Dedifferentiated amniotic fluid mesenchymal stem cell (primary cell): Measurements from ENCODE around the gene PLS1.
"Not testable (repeated sequence)": the region's sequence is repeated elsewhere in the genome, so short reads cannot be mapped to it uniquely, and the experiment has no call there.

Source experiments
- DNase-seq: peaks from one replicate; pipeline ENCODE4 v3.0.0-alpha.2; 2016; ENCODE audit errors: extremely low spot score

PLS1 gene

DNA sequence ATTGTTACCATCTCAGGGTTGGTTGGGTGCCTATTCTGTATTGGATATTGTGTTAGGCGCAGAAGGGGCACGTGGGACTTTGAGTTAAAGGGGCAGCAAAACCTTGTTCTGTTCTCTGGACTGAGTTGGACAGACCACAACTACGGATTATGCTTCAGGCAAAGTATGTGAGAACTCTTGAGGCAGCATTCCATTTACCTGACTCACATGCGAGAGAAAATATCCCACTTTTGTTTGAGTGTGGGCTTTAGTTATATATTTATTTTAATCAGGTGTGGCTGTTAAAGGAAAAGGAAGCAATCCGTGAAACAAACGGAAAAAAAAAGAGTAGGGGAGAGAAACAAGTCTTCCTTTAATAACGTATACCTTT lies 627 bp upstream of the PLS1 start:
- DNase-seq, result peak; percentile 43

- DNase-seq, result no peak
These were observed 514 bp downstream of the PLS1 start for GRCh38 chr3:142596726-142597088.

GRCh38 chr3:142597906-142598305 lies 1.7 kb downstream of the PLS1 start:
- DNase-seq, result no peak

- DNase-seq, result no peak
These were observed 5.5 kb downstream of the PLS1 start for GRCh38 chr3:142601713-142602112.

GRCh38 chr3:142602619-142603385 lies 6.6 kb downstream of the PLS1 start:
- no peak for DNase-seq

- not testable (repeated sequence) for DNase-seq
These were observed 7.2 kb downstream of the PLS1 start for GRCh38 chr3:142603386-142603705.

DNA sequence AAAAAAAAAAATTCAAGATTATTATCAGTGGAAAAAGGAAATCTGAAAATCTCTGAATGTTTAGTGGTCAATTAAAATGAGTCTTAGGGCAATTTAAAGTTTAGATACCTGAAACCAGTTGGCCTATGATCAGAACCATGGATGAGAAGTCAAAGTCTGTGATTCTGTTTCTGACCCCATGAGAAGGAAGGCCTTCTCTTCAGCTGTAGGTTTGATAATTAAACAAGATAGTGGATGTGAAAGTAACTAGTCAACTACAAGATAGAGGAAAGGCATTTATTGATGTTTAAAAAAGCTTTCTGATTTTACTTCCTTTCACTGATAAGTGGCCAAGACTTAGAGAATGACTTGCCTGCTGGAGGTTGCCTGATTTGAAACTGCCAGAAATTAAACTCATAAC lies 8.7 kb downstream of the PLS1 start:
- DNase-seq, result no peak

- DNase-seq, result no peak
These were observed 12.4 kb downstream of the PLS1 start for GRCh38 chr3:142608631-142609030.

GRCh38 chr3:142609136-142609535 lies 12.9 kb downstream of the PLS1 start:
- no peak for DNase-seq

DNA sequence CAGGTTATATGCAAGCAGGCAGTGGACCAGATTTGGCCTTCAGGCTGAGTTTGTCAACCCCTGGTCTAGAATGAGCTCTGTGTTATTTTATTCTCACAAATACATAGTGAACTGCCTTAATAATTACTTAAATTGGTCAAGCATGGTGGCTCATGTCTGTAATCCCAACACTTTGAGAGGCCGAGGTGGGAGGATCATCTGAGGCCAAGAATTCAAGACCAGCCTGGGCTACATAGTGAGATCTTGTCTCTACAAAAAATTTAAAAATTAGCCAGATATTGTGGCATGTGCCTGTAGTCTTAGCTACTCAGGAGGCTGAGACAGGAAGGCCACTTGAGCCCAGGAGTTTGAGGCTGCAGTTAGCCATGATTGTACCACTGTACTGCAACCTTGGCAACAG lies 15.0 kb downstream of the PLS1 start:
- DNase-seq, result no peak

- DNase-seq, result no peak
These were observed 17.3 kb downstream of the PLS1 start for GRCh38 chr3:142613491-142613890.

DNA sequence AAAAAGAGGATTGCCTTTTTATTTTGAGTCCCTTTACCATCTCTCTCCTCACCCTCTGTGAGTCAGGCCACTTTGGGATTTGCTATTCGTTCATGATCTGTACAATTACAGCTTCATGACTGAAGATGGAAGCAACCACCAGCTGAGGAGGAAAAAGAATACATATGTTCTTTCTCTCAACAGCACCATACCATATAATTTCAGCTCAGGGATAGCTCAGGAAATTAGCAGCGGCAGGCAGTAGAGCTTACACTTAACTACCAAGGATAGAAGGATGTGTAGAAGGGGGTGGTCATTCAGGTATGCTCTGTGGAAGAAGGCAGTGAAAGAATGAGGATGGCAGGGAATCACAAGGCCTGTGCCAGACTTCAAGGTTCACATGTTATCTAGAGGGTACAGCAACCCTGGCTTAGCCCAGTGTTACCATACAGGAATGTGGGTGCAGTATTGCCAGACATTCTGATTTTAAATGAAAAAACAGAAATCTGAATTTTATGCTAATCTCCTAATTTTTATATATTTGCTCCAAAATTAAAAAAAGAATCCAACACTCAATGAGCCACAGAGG lies 17.9 kb downstream of the PLS1 start:
- DNase-seq, result no peak

DNA sequence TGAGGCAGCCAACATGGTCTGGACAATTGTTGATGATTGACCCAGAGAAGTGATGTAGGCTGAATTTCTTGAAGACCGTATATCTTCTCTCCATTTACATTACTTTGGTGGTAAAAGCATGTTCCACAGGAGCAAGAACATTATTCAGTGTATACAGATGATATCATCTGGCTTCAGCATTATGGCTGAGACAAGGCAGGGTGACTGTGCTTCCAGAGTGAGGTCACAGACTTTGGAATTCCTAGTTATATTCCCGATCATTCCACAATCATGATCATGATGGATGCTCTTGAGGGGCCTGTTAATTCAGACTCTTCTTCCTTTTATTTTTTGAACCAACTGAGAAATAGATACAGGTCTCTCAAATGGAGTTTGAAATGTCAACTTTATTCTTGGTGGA lies 19.0 kb downstream of the PLS1 start:
- DNase-seq, result no peak

DNA sequence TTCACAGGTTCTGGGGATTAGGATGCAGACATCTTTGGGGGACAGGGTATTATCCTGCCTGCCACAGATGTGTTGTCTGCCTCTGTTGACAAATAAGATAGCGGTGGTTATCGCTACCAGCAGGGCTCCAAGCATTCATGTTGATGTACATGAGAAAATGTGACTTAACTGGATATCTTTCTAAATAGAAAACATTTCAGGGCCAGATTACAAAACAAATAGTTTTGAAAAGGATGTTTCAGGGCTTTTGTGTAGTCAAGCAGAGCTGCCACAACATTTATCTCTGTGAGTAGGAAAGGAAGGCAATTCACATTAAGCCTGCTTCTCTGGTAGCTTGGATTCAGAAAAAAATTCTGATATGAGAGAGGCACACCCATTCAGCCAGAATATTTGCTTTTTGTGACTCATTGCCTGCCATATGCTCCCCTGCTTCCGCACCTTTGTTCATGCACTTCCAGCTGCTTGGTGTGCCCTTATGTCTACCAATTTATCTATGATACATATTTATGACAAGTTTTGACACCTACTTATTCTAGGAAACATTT lies 22.8 kb downstream of the PLS1 start:
- no peak for DNase-seq

DNA sequence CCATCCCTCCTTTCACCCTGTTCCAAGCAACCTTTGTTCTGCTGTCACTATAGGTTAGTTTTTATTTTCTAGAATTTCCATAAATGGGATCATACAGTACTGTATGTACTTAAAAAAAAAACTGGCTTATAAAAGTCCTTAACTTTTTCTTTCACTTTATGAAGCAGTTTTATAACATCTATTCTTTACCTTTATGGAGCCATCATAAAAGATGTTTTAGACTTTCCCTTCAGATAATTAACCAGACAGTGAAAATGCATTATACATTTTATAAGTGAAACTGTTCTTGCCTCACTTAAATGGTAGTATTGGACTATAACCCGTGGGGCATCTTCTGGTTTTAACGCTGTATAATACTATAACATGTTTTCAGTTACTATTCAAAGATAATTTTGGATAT lies 26.2 kb downstream of the PLS1 start:
- DNase-seq, result no peak

GRCh38 chr3:142623194-142623593 lies 27.0 kb downstream of the PLS1 start:
- no peak for DNase-seq

GRCh38 chr3:142624341-142625152 lies 28.4 kb downstream of the PLS1 start:
- peak; percentile 16 for DNase-seq

GRCh38 chr3:142625153-142625440 lies 28.9 kb downstream of the PLS1 start:
- DNase-seq, result no peak

- no peak for DNase-seq
These were observed 30.8 kb downstream of the PLS1 start for GRCh38 chr3:142626971-142627370.

- DNase-seq, result no peak
These were observed 32.6 kb downstream of the PLS1 start for GRCh38 chr3:142628801-142629200.

DNA sequence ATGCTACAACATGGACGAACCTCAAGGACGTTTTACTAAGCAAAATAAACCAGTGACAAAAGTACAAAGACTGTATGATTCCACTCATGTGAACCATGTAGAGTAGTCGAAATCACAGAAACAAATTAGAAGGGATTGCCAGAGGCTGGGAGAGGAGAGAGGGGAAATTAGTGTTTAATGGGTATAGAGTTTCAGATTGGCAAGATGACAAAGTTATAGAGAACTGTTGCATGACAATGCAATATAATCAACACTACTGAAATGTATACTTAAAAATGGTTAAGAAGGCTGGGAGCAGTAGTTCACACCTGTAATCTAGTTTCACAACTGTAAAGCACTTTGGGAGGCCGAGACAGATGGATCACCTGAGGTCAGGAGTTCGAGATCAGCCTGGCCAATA lies 36.9 kb downstream of the PLS1 start:
- no peak for DNase-seq

DNA sequence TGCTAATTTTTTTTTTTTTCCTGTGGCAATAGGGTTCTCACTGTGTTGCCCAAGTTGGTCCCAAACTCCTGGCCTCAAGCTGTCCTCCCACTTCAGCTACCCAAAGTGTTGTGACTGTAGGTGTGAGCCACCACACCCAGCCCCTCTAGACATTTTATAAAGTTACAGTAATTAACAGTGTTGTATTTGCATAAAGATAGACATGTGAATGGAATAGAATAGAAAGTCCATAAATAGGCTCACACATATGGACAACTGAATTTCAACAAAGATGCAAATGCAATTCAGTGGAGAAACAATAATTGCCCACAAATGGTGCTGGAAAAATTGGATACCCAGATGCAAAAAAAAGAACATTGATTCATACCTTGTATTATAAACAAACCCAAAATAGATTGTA lies 39.9 kb downstream of the PLS1 start:
- no peak for DNase-seq

- no peak for DNase-seq
These were observed 40.5 kb downstream of the PLS1 start for GRCh38 chr3:142636664-142637063.
